Osteocyte (in vitro differentiated cells): ENCODE results near the gene ATP5MC2. TPM values are rescaled to one million over a fixed set of nuclear protein-coding genes. Genes with fewer than 3 reads are reported as not detected.

Experiments used
- DNase-seq: peaks from one replicate; pipeline ENCODE4 v3.0.0; 2021; ENCODE audit warnings: mixed read lengths; ENCODE audit not compliant: unreplicated experiment; ENCODE audit errors: extremely low spot score
- H3K27ac Mint-ChIP-seq: one replicate; pipeline ENCODE4 v1.8.0; 2021; ENCODE audit warnings: mild to moderate bottlenecking, mixed read lengths; ENCODE audit not compliant: unreplicated experiment
- H3K27me3 Mint-ChIP-seq: one replicate; pipeline ENCODE4 v1.8.0; 2021; ENCODE audit warnings: mixed read lengths; ENCODE audit not compliant: unreplicated experiment
- H3K36me3 Mint-ChIP-seq: one replicate; pipeline ENCODE4 v1.8.0; 2021; ENCODE audit warnings: mixed read lengths; ENCODE audit not compliant: unreplicated experiment
- H3K4me1 Mint-ChIP-seq: one replicate; pipeline ENCODE4 v1.8.0; 2021; ENCODE audit warnings: mixed read lengths; ENCODE audit not compliant: unreplicated experiment
- H3K4me3 Mint-ChIP-seq: one replicate; pipeline ENCODE4 v1.8.0; 2021; ENCODE audit warnings: mild to moderate bottlenecking, moderate library complexity, mixed read lengths; ENCODE audit not compliant: unreplicated experiment
- H3K9me3 Mint-ChIP-seq: one replicate; pipeline ENCODE4 v1.8.0; 2021; ENCODE audit warnings: mixed read lengths; ENCODE audit not compliant: unreplicated experiment
- CTCF ChIP-seq: fragments of 200-600 bp; sonication (generic); IDR thresholded peaks from 2 replicates; pipeline ENCODE4 v1.5.0; 2021; ENCODE audit warnings: antibody characterized with exemption, mild to moderate bottlenecking, moderate library complexity
- total RNA-seq: library from RNA; stranded (reverse); gene quantifications from 2 replicates; pipeline ENCODE4 v1.2.1, GENCODE V29; 2021

ATP5MC2 gene
- total RNA-seq, 1 donor from 2014 or later = 294 TPM

DNA sequence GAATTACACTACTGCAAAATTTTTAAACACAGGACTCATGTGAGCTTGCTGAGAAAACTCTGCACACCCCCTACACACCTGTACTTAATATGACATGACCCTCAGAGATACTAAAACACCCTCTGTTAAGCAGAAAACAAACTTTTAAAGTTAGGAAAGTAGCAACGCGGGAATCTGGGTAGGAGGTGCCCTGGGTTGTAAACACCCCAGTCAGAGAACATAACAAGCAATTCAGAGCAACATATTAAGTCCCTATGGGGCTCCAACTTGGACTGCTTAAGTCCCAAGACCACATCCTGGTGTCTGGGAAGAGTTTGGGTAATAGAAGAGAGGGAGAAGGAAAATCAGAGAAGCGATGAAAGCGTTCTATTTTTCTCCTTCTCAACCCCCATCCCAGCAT, 50.9 kb downstream of the ATP5MC2 start:
- TF ChIP-seq CTCF = no peak
- peak overlapping the region; percentile 98 for H3K27ac Mint-ChIP-seq
- H3K36me3 Mint-ChIP-seq = peaks cover 2% of the 10 kb centered on the region
- peak overlapping the region; percentile 97 for H3K4me3 Mint-ChIP-seq
- no peaks in the 10 kb centered on the region for H3K9me3 Mint-ChIP-seq
- no peaks in the 10 kb centered on the region for H3K27me3 Mint-ChIP-seq
- peaks cover 47% of the 10 kb centered on the region for H3K4me1 Mint-ChIP-seq
- no peak for DNase-seq

- H3K4me3 Mint-ChIP-seq = peak overlapping the region; percentile 97
These were observed 51.4 kb downstream of the ATP5MC2 start for GRCh38 chr12:53624458-53624857.

DNA sequence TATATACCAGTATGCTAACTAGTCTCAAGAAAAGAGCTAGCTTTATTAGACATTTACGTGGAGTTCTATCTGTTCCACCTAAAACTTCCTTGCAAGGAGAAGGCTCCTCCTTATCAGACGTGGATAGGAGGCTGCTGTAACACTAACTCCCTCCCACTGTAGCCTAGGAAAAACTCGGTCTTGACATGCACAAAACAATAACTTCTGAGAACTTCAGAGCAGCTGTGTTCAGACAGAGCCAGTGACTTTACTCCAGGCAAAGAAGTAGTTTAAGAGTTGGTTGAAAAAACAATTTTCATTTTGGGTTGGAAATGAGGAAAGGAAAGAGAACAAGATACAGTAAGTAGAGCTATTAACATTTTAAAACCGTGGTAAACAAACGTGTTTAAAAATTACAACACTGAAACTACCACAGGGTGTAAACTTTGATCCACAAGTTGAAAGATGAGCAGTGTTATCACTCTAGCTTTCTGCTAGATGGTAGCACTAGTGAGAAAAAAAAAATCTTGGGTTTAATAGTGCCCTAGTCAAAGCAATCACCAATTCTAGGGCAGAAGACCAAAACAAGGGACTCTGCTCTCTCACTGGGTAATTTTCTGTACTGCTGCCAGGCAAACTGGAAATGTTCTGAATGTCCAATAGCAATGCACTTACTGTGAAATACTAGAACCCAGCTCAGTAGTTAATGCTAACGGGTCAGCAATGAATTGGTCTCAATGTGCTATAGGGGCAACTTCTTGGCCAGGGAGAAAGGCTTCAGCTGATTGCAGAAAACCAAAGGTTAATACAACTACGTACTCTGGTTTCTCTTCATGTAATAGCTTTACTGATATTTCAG, 52.1 kb downstream of the ATP5MC2 start:
- Mint-ChIP-seq H3K4me3 (peak overlapping the region; percentile 97), H3K27me3 (no peaks in the 10 kb centered on the region), H3K9me3 (no peaks in the 10 kb centered on the region), H3K27ac (peak overlapping the region; percentile 98), H3K4me1 (peaks cover 49% of the 10 kb centered on the region), H3K36me3 (peaks cover 2% of the 10 kb centered on the region)
- no peak for TF ChIP-seq CTCF
- DNase-seq = no peak

More at GRCh38 chr12:53624458-53624857, 51.4 kb downstream of the ATP5MC2 start:
- H3K4me1 Mint-ChIP-seq = peaks cover 47% of the 10 kb centered on the region
- peak overlapping the region; percentile 98 for H3K27ac Mint-ChIP-seq
- no peak for TF ChIP-seq CTCF
- DNase-seq = no peak
- peaks cover 2% of the 10 kb centered on the region for H3K36me3 Mint-ChIP-seq
- no peaks in the 10 kb centered on the region for H3K27me3 Mint-ChIP-seq
- no peaks in the 10 kb centered on the region for H3K9me3 Mint-ChIP-seq

GRCh38 chr12:53622724-53623123, 53.2 kb downstream of the ATP5MC2 start:
- no peak for DNase-seq
- peaks cover 59% of the 10 kb centered on the region for H3K4me1 Mint-ChIP-seq
- peaks cover 6% of the 10 kb centered on the region for H3K36me3 Mint-ChIP-seq
- no peaks in the 10 kb centered on the region for H3K27me3 Mint-ChIP-seq
- TF ChIP-seq CTCF = no peak
- H3K9me3 Mint-ChIP-seq = no peaks in the 10 kb centered on the region
- H3K27ac Mint-ChIP-seq = peak overlapping the region; percentile 98
- H3K4me3 Mint-ChIP-seq = peak overlapping the region; percentile 97

DNA sequence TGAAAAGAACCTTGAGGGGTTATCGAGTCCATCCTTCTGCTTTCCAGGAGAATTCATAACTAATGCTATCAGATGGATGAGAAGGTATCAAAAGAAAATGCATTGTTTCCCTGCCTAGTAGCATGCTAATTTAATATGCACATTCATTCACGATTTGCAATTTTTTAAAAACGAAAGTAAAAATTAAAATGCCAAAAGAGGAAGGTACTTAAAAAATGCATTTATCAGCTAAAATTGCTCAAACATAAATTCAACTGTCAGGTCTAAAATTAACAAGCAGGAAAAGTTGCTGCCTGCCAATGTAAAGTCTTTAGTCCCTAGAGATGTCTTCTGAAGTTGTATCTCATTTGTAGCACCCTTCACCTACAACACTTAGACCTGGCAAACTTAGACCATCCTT, 57.6 kb downstream of the ATP5MC2 start:
- Mint-ChIP-seq H3K36me3 (peaks cover 9% of the 10 kb centered on the region), H3K4me3 (peak overlapping the region; percentile 29), H3K27ac (peak overlapping the region; percentile 87), H3K4me1 (peaks cover 31% of the 10 kb centered on the region), H3K27me3 (no peaks in the 10 kb centered on the region), H3K9me3 (no peaks in the 10 kb centered on the region)
- no peak for TF ChIP-seq CTCF
- no peak for DNase-seq
